SHP77 treated with DMSO at 0.1 percent for 48 hours (cell line): ENCODE data around the gene ZNF337.
"Not testable (repeated sequence)": the region's sequence is repeated elsewhere in the genome, so short reads cannot be mapped to it uniquely, and the experiment has no call there.

Experiments
- DNase-seq: peaks from one replicate; lab custom pipeline; 2025; lab: John Stamatoyannopoulos, UW

Gene ZNF337

DNA sequence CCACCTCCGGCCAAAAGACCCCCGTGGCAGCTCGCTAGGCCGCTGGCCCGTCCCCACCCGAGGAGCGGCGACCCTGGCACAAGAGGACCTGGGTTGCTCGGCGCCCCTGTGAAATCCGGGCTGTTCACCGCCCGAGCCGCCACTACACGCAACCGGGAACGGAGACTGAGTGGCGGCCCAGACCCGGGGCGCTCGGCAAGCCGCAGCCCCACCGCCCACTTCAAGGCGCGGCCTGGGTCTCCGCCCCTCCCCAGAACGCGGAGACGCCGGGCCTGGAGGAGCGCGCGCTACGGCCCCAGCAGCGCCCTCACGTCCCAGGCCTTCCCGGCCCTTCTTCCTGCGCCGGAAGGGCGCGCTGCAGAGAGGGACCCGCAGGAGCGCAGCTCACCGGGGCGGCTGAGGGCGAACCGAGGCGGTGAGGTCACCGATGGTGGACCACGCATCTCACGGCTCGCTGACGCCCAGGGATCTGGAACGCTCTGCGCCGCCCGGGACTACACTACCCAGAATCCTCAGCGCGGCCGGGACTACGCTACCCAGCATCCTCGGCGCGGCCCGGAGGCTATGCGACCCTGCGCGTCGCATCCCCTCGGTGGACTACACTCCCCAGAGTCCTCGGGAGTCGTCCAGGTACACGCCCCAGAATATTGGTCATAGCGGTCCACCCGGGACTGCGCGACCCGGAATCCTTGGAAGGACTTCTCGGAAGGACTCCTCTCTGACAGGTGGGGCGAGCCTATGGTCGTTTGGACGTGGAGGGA is at the start of gene ZNF337:
Gene ZNF337, minus strand, starts transcription at position 483 of the 761 bp plus-strand sequence. CDS start 10,436 bp downstream, outside the sequence.
- peak; percentile 95 for DNase-seq

DNA sequence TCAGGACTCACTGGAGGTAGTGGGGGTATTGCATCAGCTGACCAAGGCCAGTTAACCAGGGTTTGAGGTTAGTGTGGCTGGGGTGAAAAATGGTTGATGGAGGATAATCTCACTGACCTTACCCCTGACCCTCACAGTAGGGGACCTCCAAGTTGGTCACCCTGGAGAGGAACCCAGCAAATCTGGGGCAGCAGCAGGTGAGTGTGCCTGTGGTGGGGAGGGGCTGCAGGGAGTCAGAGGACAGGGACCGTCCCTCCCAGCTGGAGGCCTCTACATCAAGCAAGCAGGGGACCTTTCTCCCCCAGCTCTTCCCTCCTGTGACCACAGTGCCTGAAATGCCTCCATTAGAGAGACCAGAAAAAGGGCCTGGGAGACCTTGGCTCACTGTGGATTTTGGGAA is 49.1 kb upstream of the ZNF337 start:
- DNase-seq, result no peak

DNA sequence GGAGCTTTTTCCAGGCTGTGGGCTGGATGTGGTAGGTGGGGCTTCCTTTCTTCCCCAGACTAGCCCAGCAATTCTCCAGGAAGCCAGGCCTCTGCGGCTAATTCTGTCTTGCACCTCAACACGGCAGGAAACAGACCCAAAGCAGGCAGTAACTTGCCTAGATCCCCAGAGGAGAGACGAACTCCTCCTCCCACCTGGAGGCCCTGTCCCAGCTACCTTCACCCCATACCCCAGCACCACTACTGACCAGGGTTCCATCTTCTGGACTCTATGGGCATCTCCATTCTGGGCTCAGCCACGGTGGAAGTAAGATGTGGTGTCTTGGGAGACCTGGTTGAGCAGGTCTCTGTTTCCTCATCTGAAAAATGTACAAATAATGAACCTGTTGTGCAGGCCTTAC is 48.4 kb upstream of the ZNF337 start:
- no peak for DNase-seq

DNA sequence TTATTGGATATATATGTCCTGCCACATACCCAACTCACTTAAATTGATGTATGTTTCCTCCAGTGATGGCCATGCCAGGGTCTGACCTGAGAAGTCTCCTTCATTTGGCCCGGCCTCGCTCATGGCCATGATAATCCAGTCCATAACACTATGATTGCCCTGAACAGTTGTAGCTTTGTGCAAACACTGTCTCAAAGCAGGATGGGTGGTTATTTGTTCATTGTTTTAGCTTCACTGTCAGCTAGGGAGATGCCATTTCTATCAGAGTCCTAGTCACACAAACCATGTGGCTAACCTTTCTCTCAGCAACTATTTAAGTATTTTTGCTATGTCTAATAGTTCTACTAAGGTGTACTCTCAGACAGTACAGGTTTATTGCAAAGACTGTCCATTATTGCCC is 47.6 kb upstream of the ZNF337 start:
- DNase-seq, result no peak

DNA sequence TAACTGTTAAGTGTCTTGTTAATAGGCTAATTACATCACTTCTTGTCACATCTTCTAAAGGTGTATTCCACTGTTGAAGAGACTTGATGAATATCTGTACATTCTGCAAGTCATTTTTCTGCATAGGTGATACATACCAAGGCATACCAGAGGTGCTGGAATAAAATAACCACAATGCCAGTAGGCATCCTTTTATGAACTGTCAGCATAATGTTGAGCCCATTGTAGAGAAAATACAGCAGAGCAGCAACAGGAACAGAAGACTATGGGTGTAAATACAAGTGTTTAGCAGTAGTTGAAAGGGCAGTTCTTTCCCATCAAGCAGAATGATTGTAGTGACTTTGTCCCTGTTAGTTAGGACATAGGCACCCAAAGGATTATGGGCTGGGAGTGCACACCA is 44.4 kb upstream of the ZNF337 start:
- DNase-seq, result no peak

DNA sequence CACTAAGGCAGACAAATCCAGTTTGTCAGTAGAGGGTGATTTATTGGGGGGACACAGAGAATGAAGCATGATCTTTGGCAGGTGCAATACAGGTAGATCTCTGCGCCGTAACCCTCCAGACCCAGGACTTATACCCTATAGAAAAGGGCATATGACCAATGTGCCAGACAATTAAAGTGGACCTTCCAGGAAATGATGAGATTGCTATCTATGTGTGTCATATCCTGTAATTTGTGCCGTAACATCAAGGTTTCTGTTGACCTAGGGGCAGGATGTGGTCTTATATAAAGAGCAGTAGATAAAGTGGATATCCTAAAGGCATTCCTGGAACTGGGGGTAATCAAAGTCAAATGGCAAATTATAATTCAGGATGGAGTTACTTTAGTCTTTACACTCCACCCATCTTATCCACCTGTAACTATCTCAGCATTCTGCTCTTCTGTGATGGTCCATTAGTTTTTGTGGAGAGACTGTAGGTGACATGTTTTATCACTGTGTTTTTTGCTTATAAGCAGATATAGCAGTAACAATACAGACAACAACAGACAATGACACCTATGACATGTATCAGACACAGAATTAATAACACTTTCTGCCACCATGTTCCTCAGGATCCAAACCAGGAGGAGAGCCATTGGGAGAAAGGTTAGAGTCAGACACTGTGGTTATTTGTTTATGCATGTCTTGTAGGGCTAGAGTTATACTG is 43.1 kb upstream of the ZNF337 start:
- no peak for DNase-seq

DNA sequence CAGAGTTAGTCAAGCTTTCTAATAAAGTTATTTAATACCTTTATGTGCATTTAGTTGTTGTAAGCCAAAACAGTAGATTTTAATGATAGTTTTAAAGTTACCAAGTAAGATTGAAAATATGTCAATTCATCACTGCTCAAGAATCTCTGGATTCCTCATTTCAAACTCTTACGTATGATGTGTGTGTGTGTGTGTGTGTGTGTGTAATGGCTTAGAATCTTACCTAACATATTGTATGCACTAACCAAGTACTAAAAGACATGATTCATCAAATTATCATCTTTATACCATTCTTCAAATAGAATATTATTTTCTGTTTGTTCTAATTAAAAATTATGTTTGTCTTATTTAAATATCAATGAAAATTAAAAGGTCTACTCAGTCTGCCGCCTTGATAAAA is 41.5 kb upstream of the ZNF337 start:
- no peak for DNase-seq

DNA sequence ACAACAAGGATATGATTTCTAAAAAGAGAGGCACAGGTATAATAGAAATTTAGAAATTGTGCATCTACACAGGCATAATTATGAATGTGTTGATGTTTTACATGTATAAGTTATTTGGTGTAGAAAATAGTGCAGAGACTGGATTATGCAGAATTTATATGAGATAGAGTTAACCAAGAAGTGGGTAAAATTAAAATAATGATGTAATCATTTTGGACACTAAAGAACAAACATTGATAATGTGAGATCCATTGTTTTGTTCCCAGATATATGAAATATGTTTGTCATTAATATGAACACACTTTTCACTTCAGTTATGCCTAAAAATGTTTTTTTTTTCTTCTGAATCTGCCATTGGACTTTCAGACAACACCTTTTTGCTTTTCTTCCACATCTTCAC is 37.2 kb upstream of the ZNF337 start:
- no peak for DNase-seq

DNA sequence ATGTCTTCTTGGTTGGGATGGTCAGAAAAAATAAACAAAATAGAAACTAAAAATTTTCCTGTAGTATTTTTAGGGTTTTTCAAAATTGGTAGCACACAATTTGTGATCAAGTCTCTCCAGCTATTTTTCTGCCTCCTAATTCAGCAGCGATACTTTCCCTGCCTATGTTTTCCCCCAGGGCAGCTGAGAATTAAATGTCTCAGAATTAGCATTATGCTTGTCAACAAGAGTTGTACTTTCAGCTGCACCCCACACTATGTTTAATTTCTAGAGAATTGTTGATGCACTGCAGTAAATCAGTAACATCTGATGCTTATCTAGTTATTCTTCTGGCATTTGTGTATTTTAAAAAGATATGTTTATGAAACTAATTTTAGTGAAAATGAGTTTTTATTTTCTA is 34.2 kb upstream of the ZNF337 start:
- DNase-seq, result no peak

DNA sequence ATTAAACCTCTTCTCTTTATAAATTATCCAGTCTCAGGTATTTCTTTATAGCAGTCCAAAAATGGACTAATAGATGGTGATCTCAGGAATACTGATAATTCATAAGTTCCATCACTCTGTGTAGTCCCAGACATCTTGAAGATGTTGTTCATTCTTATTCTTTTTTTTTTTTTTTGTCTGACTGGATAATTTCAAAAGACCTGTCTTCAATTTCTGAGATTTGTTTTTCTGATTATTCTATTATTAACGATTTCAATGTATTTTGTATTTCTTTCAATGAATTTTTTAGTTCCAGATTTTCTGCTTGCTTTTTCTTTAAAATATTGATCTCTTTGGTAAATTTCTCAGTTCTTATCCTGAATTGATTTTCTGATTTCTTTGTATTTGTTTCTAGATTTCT is 29.7 kb upstream of the ZNF337 start:
- DNase-seq, result no peak

DNA sequence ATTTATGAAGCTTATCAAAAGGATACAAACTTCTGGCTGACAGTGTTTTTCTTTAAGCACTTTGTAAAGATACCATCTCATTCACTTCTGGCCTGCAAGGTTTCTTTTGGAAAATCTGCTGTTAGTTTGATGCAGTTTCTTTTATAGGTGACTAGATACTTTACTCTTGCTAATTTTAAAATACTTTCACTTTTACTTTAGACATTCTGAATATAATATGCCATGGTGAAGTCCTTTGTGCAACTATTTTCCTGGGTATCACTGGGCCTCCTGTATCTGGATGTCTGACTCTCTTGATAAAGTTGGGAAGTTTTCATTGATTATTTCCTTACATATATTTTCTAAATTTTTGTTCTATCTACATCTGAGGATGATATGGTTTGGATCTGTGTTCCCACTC is 29.0 kb upstream of the ZNF337 start:
- DNase-seq, result no peak

DNA sequence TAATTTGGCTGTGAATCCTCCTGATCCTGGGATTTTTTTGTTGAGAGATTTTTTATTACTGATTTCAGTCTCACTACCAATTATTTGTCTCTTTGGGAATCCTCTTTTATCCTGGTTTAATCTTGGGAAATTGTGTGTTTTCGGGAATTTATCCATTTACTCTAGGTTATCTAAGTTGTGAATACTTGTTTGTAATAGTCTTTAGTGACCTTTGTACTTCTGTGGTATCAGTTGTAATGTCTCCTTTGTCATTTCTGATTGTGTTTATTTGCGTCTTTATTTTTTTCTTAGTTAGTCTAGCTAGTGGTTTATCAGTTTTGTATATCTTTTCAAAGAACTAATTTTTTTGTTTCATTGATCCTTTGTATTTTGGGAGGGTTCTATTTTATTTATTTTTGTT is 27.3 kb upstream of the ZNF337 start:
- no peak for DNase-seq

DNA sequence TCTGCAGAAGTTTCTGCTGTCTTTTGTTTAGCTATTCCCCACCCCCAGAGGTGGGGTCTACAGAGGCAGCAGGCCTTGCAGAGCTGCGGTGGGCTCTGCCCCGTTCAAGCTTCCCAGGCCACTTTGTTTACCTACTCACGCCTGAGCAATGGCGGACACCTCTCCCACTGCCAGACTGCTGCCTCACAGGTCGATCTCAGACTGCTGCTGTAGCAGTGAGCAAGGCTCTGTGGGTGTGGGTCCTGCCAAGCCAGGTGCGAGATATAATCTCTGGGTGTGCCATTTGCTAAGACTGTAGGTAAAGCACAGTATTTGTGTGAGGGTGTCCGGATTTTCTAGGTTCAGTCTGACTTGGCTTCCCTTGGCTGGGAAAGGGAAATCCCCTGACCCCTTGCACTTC is 23.6 kb upstream of the ZNF337 start:
- DNase-seq, result no peak

DNA sequence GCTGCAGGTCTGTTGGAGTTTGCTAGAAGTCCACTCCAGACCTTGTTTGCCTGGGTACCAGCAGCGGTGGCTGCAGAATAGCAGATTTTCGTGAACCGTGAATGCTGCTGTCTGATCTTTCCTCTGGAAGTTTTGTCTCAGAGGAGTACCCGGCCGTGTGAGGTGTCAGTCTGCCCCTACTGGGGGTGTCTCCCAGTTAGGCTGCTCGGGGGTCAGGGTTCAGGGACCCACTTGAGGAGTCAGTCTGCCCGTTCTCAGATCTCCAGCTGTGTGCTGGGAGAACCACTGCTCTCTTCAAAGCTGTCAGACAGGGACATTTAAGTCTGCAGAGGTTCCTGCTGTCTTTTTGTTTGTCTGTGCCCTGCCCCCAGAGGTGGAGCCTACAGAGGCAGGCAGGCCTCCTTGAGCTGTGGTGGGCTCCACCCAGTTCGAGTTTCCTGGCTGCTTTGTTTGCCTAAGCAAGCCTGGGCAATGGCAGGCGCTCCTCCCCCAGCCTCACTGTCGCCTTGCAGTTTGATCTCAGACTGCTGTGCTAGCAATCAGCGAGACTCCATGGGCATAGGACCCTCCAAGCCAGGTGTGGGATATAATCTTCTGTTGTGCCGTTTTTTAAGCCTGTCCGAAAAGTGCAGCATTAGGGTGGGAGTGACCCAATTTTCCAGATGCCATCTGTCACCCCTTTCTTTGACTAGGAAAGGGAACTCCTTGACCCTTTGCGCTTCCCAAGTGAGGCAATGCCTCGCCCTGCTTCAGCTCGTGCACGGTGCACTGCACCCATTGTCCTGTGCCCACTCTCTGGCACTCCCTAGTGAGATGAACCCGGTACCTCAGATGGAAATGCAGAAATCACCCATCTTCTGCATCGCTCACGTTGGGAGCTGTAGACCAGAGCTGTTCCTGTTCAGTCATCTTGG is 22.5 kb upstream of the ZNF337 start:
- DNase-seq, result peak; percentile 18

DNA sequence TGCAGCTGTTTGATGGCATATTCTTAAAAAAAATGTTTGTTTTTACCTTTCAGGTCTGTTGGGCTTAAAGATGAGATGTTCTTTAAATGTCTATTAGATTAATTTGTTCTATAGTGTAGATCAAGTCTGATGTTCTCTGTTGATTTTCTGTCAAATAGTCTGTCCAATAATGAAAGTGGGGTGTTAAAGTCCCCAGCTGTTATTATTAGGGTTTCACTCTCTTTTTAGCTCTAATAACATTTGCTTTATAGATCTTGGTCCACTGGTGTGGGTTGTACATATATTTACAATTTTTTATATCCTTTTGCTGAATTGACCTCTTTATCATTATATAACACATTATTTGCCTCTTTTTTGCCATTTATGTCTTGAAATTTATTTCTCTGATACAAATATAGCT is 11.0 kb upstream of the ZNF337 start:
- no peak for DNase-seq

DNA sequence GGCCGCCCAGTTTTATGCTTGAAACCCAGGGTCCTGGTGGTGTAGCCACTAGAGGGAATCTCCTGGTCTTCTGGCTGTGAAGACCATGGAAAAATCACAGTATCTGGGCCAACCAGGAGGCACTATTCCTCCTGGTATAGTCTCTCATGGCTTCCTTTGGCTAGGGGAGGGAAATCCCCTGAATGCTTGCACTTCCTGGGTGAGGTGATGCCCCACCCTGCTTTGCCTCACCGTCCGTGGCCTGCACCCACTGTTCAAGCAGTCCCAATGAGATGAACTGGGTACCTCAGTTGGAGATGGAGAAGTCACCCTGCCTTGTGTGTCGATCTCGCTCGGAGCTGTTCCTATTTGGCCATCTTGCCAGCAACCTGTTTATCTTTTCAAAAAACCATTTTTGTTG is 10.1 kb upstream of the ZNF337 start:
- no peak for DNase-seq

DNA sequence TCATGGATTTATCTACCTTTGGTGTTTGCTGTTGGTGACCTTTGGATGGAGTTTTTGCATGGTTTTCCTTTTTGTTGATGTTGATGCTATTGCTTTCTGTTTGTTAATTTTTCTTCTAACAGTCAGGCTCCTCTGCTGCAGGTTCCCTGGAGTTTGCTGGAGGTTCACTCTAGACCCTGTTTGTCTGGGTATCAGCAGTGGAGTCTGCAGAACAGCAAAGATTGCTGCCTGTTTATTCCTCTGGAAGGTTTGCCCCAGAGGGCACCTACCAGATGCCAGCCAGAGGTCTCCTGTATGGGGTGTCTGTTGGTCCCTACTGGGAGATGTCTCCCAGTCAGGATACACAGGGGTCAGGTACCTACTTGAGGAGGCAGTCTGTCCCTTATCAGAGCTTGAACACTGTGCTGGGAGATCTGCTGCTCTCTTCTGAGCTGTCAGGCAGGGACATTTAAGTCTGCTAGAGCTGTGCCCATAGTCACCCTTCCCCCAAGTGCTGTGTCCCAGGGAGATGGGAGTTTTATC is 9.2 kb upstream of the ZNF337 start:
- DNase-seq, result no peak

DNA sequence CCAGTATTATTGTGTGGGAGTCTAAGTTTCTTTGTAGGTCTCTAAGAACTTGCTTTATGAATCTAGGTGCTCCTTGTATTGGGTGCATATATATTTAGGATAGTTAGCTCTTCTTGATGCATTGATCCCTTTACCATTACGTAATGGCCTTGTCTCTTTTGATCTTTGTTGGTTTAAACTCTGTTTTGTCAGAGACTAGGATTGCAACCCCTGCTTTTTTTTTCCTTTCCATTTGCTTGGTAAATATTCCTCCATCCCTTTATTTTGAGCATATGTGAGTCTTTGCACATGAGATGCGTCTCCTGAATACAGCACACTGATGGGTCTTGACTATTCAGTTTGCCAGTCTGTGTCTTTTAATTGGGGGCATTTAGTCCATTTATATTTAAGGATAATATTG is 7.7 kb upstream of the ZNF337 start:
- DNase-seq, result not testable (repeated sequence)

DNA sequence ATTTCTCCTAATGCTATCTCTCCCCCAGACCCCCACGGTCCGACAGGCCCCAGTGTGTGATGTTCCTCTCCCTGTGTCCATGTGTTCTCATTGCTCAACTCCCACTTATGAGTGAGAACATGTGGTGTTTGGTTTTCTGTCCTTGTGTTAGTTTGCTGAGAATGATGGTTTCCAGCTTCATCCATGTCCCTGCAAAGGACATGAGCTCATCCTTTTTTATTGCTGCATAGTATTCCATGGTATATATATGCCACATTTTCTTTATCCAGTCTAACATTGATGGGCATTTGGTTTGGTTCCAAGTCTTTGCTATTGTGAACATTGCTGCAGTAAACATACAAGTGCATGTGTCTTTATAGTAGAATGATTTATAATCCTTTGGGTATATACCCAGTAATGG is 4.2 kb upstream of the ZNF337 start:
- not testable (repeated sequence) for DNase-seq

DNA sequence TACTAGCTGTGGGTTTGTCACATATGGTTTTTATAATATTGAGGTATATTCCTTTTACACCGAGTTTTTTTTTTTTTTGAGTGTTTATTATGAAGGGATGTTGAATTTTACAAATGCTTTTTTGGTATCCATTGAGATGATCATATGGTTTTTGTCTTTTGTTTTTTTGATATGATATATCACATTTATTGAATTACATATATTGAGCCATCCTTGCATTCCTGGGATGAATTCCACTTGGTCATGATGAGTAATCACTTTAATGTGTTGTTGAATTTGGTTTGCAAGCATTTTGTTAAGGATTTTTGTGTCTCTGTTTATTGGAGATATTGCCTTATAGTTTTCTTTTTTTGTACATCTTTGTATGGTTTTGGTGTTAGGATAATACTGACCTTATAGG is 3.3 kb upstream of the ZNF337 start:
- no peak for DNase-seq

DNA sequence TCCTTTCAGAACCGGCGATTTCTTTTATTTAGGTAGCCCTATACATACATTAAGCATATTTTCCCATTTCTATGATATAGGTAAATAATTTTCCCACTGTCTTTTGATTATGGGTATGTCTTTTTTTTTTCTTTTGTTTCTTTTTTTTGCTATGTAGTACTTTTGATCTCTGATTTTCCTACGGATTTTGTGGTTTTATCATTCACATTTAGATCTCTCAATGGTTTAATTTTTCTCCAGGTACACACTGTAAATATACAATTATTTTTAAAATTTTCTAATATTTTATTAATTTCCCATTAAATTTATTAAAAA is 436 bp upstream of the ZNF337 start:
- no peak for DNase-seq

DNA sequence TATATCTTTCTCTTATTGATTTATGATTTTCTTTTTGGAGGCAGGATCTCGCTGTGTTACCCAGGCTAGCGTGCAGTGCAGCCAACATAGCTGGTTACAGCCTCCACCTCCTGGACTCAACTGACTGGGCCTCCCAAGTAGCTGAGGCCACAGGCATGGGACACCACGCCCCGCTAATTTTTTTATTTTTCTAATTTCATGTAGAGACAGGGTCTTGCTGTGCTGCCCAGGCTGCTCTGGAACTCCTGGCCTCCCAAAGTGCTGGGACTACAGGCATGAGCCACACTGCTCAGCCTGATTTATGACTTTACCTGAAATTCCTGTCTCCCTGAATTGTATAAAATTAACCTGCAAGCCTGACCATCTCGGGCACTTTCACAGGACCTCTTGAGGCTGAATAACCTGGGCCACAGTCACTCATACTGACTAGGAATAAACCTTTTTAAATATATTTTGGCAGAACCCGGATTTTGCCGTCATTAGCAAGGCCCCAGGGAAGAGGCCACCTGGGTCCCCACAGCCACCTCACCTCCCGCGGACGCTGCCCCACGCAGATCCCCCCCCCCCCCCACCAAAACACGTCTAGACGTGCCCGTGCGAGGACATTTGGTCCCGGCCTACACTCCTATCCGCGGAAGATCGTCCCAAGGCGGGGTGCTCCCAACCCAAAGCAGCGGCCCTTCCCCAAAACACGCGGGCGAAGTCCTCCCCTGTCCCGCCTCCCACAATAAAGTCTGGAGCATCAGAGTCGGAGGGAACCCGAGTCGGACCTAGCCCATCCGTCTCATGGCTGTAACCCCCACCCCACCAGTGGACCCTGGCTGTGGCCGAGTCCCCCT is 902 bp downstream of the ZNF337 start:
- no peak for DNase-seq
